Measurements from ENCODE around the gene RTEL1.

Gene RTEL1

DNA sequence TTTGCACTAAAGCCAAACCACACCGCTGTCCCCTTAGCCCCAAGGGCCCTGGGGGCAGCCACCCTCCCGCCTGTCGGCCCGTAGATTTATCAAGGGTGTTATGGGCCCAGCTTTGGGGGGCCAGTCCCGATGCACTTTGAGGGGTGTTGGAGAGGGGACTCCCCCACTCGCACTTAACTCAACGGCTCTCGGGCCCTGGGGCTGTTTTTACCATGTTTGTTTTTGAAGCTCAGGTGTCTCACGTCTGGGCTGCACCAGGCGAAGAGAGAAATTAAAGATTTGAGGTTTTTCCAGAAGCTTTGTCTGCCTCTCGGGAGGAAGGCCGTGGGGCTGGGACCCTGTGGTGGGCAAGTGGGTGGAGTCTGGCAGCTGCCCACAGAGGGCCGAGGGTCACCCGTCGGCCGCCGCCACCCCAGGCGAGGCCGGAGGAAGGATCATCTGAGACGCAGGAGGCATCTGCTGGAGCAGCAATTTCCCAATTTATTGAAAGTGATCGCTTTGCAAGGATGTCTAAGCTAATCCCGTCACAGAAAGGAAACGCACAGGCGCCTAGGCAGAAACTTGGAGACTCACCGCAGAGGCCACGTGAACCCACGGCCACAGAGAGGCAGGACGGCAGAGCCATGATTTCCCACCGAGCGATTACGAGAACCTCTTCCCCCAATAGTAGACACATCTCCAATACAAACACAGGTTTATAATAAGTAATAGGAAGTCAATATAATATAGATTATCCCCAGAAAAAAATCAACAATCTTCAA is 85.3 kb downstream of the RTEL1 start:
- no peak for DNase-seq

DNA sequence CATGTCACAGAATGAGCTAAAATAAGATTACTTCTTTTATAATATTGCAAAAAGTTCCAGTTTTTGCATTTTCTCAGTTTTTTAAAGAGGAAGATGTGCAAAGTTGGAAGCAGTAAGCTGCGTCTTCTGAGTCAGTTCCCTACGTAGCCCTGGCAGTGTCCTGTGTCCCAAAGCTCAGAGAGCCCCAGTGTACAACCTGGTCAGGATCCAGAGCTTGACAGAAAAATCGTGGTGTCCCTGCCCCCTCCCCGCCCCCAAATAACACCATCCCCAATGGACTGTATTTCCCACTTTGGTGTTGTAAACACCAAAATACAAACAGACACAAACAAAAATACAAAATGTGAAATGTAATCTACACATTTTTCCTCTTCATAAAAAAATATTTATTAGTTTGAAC is 86.0 kb downstream of the RTEL1 start:
- no peak for DNase-seq

DNA sequence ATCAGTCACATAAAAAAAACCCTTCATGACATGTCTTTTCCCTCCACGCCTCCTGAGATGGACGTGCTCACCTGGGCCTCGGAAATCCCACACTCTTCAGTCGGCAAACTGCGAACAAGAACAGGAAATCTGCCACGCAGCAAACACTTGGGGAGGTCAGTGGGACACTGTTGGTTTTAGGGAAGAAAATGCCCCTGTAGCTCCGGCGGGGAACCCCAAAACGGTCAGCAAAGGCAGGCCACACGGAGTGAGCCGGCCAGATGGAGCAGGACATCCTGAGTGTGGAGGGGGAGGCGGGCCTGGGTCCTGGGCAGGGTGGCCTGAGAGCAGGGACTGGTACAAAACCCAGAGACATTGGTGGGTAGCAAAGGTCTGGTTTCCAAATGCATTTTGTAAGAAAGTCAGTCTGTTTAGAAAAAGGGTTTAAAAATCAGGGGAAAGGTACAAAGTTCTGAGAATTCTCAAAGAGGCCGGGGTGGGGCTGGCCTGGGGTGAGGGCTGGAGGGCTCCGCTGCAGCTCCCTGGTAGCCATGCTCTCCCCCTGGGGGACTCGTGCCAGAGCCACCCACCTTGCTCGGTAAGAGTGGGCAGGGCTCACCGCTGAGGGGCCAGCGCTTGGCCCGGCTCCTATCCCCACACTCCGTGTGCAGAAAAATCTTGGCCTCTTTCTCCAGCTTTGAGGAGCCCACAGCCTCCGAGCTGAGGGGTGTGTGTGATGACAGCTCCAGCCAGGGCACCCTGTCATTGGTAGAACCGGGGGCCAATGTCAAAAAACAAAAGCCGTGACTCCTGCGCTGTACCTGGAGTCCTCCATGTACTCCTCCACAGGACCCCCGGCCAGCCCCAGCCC is 86.7 kb downstream of the RTEL1 start:
- DNase-seq: no peak

DNA sequence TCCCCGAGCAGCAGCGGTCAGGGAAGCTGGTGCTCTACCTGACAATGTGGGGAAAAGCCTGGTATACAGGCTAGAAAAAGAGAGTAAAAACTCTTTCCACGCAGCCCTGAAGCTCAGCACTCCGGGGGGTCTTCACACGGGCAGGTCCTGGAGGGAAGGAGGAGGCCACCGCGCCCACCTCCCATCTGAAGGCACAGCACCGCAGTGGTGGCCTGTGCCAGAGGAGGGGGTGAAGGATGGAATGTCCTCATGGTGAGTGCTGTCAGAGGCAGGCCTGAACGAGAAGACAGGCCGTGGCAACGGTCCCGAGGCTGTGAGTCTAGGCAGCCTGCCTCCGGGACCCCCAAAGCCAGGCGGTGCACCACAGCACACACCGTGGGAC is 87.3 kb downstream of the RTEL1 start:
- no peak for DNase-seq
